K562 (cell line): ENCODE measurements around the gene DCAF8. TPM values are rescaled to one million over a fixed set of nuclear protein-coding genes. Genes with fewer than 3 reads are reported as not detected.

Experiments used
- ATAC-seq: fragments of 200-7000 bp; cut with Tn5 transposase; 3 replicates; pipeline ENCODE4 v1.9.1; 2020; ENCODE audit warnings: moderate library complexity
- BruUV-seq: library from RNA; stranded (reverse); fragments of 400-500 nt; replicated peaks from 2 replicates; lab custom pipeline; 2021; lab: Mats Ljungman, UMichigan
- CTCF ChIA-PET: fragments of 300-600 bp; formaldehyde crosslinking; extraction: SDS; loops from one replicate; lab custom pipeline; 2021; ENCODE audit warnings: low intra/inter-chr PET ratio; lab: Yijun Ruan, JAX
- POLR2A ChIA-PET: fragments of 300-600, 350-650 bp; sonication (Branson Sonifier 250); formaldehyde crosslinking; extraction: SDS; loops from one replicate; lab custom pipeline; 2021; ENCODE audit warnings: antibody characterized with exemption, inconsistent platforms; lab: Yijun Ruan, JAX
- DNase-seq, 4 experiments: peaks; one replicate each; pipeline versions ENCODE4 v3.0.0 to v3.0.0-alpha.2; 2011 to 2018; ENCODE audit warnings: low spot score in 3 of 4, mixed read lengths in 3 of 4; ENCODE audit errors: extremely low read depth in 1 of 4
- FAIRE-seq: peaks from 2 replicates; lab custom pipeline; 2011; peaks lifted over from hg19 to GRCh38; lab: Jason Lieb, UNC
- H2AFZ ChIP-seq: 2 replicates; pipeline ENCODE4 v1.6.0; 2011; ENCODE audit warnings: low read depth, low read length, control low read depth, inconsistent platforms
- H3K27ac ChIP-seq: fragments of 200-600 bp; 3 replicates; pipeline ENCODE4 v1.8.0; 2011; ENCODE audit warnings: low read depth, mild to moderate bottlenecking, control low read depth, inconsistent platforms, low read length, moderate library complexity, mixed read lengths; ENCODE audit errors: extremely low read depth
- H3K27me3 ChIP-seq, 2 experiments: fragments of 300-600 bp in 1 of 2; 2 replicates in 1 of 2; 3 replicates in 1 of 2; pipeline versions ENCODE4 v1.6.0 to v1.8.0; 2011; ENCODE audit warnings: inconsistent platforms in 2 of 2, low read length in 2 of 2, mild to moderate bottlenecking in 1 of 2, mixed read lengths in 1 of 2, moderate library complexity in 1 of 2; ENCODE audit not compliant: control insufficient read depth in 2 of 2, insufficient read depth in 2 of 2
- H3K36me3 ChIP-seq: fragments of 300-600 bp; 3 replicates; pipeline ENCODE4 v1.8.0; 2011; ENCODE audit warnings: mild to moderate bottlenecking, low read length, inconsistent platforms; ENCODE audit not compliant: control insufficient read depth, insufficient read depth
- H3K4me1 ChIP-seq, 2 experiments: fragments of 200-600 bp in 1 of 2; replicated peaks in 1 of 2; 2 replicates in 1 of 2; 3 replicates in 1 of 2; pipeline versions ENCODE4 v1.5.1 to v1.8.0; 2011; ENCODE audit warnings: inconsistent platforms in 2 of 2, low read length in 2 of 2, mild to moderate bottlenecking in 1 of 2, mixed read lengths in 1 of 2, moderate library complexity in 1 of 2; ENCODE audit not compliant: control insufficient read depth in 2 of 2, insufficient read depth in 2 of 2
- H3K4me2 ChIP-seq: 2 replicates; pipeline ENCODE4 v1.6.1; 2011; ENCODE audit warnings: low read length, control low read depth, inconsistent platforms, mixed read lengths; ENCODE audit not compliant: insufficient read depth
- H3K4me3 ChIP-seq: fragments of 200-600 bp; sonication (generic), shearing (Covaris generic); 2 replicates; pipeline ENCODE4 v1.5.1; 2016; ENCODE audit warnings: control low read depth, inconsistent platforms
- H3K79me2 ChIP-seq: fragments of 200-600 bp; 3 replicates; pipeline ENCODE4 v1.8.0; 2011; ENCODE audit warnings: low read length, inconsistent platforms; ENCODE audit not compliant: control insufficient read depth, insufficient read depth
- H3K9ac ChIP-seq, 2 experiments: 2 replicates each; pipeline versions ENCODE4 v1.6.0 to v1.6.1; 2011; ENCODE audit warnings: low read depth in 2 of 2, low read length in 2 of 2, control low read depth in 1 of 2, inconsistent platforms in 1 of 2, mild to moderate bottlenecking in 1 of 2, mixed read lengths in 1 of 2; ENCODE audit not compliant: insufficient read depth in 1 of 2
- H3K9me1 ChIP-seq: one replicate; pipeline ENCODE4 v1.6.0; 2011; ENCODE audit warnings: inconsistent platforms, mild to moderate bottlenecking, low read length, moderate library complexity; ENCODE audit not compliant: control insufficient read depth, insufficient read depth
- H3K9me3 ChIP-seq: replicated peaks from 2 replicates; pipeline ENCODE4 v1.5.1; 2011; ENCODE audit warnings: low read depth, low read length, inconsistent platforms; ENCODE audit not compliant: control insufficient read depth, insufficient read depth
- H4K20me1 ChIP-seq: replicated peaks from 2 replicates; pipeline ENCODE4 v1.6.1; 2011; ENCODE audit warnings: low read length, inconsistent platforms, mixed read lengths; ENCODE audit not compliant: control insufficient read depth, insufficient read depth
- ARID4B ChIP-seq: sonication (generic); formaldehyde crosslinking; IDR thresholded peaks from 2 replicates; pipeline ENCODE4 v1.8.0; 2022; ENCODE audit warnings: mild to moderate bottlenecking, missing genetic modification reagents
- ATF2 ChIP-seq: sonication (generic); formaldehyde crosslinking; IDR thresholded peaks from 2 replicates; pipeline ENCODE4 v1.8.1; 2022; ENCODE audit warnings: missing genetic modification reagents
- EGR1 ChIP-seq: fragments of 450-650 bp; conservative IDR thresholded peaks from 2 replicates; pipeline ENCODE4 v1.6.1; 2017; ENCODE audit warnings: mild to moderate bottlenecking
- KDM2B ChIP-seq: fragments of 250-450 bp; sonication (Bioruptor Pico); IDR thresholded peaks from 2 replicates; pipeline ENCODE4 v1.8.0; 2021; ENCODE audit warnings: mild to moderate bottlenecking, moderate library complexity
- KLF10 ChIP-seq: fragments of 250-450 bp; sonication (Bioruptor Pico); IDR thresholded peaks from 2 replicates; pipeline ENCODE4 v1.6.1; 2021; ENCODE audit warnings: matching md5 sums
- MEF2D ChIP-seq: conservative IDR thresholded peaks from 2 replicates; pipeline ENCODE4 v1.6.1; 2016; ENCODE audit warnings: low read depth, missing genetic modification characterization, missing compliant biosample characterization
- NR0B1 ChIP-seq: fragments of 450-650 bp; IDR thresholded peaks from one replicate; pipeline ENCODE4 v1.6.1; 2018; ENCODE audit warnings: mild to moderate bottlenecking, moderate library complexity; ENCODE audit not compliant: partially characterized antibody
- PTTG1 ChIP-seq: fragments of 450-650 bp; IDR thresholded peaks from 2 replicates; pipeline ENCODE4 v1.6.1; 2016; ENCODE audit warnings: low read depth, mild to moderate bottlenecking, missing genetic modification characterization, missing compliant biosample characterization
- SRSF3 ChIP-seq: fragments of 200-400 bp; formaldehyde crosslinking; IDR thresholded peaks from 2 replicates; pipeline ENCODE4 v1.6.1; 2016; ENCODE audit warnings: mild to moderate bottlenecking, low read length, moderate library complexity; ENCODE audit not compliant: insufficient read depth
- TARDBP ChIP-seq: fragments of 450-650 bp; IDR thresholded peaks from 2 replicates; pipeline ENCODE4 v1.6.1; 2016
- ZNF124 ChIP-seq: sonication (generic); formaldehyde crosslinking; IDR thresholded peaks from 2 replicates; pipeline ENCODE4 v1.8.1; 2022; ENCODE audit warnings: missing genetic modification reagents
- ZNF280B ChIP-seq: fragments of 250-450 bp; sonication (Bioruptor Pico); IDR thresholded peaks from 2 replicates; pipeline ENCODE4 v1.5.1; 2021; ENCODE audit warnings: mild to moderate bottlenecking
- ZNF384 ChIP-seq: IDR thresholded peaks from 2 replicates; pipeline ENCODE4 v1.6.1; 2012; ENCODE audit warnings: low read depth, low read length, improper control_type of control experiment
- ZNF511 ChIP-seq: sonication (generic); formaldehyde crosslinking; IDR thresholded peaks from 2 replicates; pipeline ENCODE4 v1.8.0; 2022; ENCODE audit warnings: mild to moderate bottlenecking, missing genetic modification reagents
- WGBS: fragments of 100-300 bp; shearing (Covaris generic); methylation state at CpG from one replicate; pipeline ENCODE4 v1.1.6; 2016; ENCODE audit warnings: low coverage, mixed read lengths; ENCODE audit not compliant: insufficient coverage; ENCODE audit errors: missing lambda C conversion rate; 5-methylcytosine and 5-hydroxymethylcytosine counted together
- in situ Hi-C: fragments of 300-500 bp; cut with MboI; formaldehyde crosslinking; loops from 4 replicates; pipeline ENCODE4 v1.15.0; 2018; ENCODE audit warnings: inconsistent platforms, mixed read lengths
- intact Hi-C: fragments of 100-400 bp; cut with micrococcal nuclease; formaldehyde crosslinking; loops from 2 replicates; pipeline ENCODE4 v1.14.2; 2022
- polyA plus RNA-seq, 8 experiments: library from polyadenylated mRNA; depleted of rRNA in 4 of 8; stranded (reverse) in 5 of 8; unstranded in 3 of 8; fragments of >200 nt; fragmentation: Nextera tagmentation in 2 of 8; fragmentation: Illumina TruSeq in 1 of 8; extraction: Ambion mirVana in 2 of 8; extraction: Trizol in 1 of 8; gene quantifications; 2 replicates each; pipeline versions ENCODE4 v1.2.1 to v1.2.3, GENCODE V29; 2011 to 2014; ENCODE audit warnings: inconsistent platforms in 1 of 8, missing spikeins in 1 of 8
- total RNA-seq, 7 experiments: library from RNA; depleted of rRNA in 6 of 7; stranded (reverse); fragments of >200 nt in 6 of 7; fragmentation: Illumina TruSeq in 2 of 7; extraction: Trizol in 2 of 7; gene quantifications; 2 replicates each; pipeline versions ENCODE4 v1.2.1 to v1.2.3, GENCODE V29; 2011 to 2021; ENCODE audit warnings: low replicate concordance in 1 of 7

DCAF8 gene
- total and polyA plus RNA-seq, 9 of the 15 experiments (the other 6 are each of a cell fraction or from before 2014, with no cell fraction given), result 11.6 to 149 (median 81.3) TPM

GRCh38 chr1:160224606-160225005 lies 37.7 kb downstream of the DCAF8 start:
- ATAC-seq (no peak), DNase-seq (no peak), FAIRE-seq (no peak)
- H3K4me2 ChIP-seq, result no peak overlapping the region
- H3K27me3 ChIP-seq, result no peaks in the 10 kb centered on the region
- H3K79me2 ChIP-seq, result no peaks in the 10 kb centered on the region
- H3K4me1 ChIP-seq, result no peaks in the 10 kb centered on the region
- no peak overlapping the region for H3K27ac ChIP-seq
- H3K9me1 ChIP-seq, result no peaks in the 10 kb centered on the region
- BruUV-seq, result no TSS peak
- intact Hi-C loops, result no loop called here
- no peak overlapping the region for H3K4me3 ChIP-seq
- WGBS, result 70% methylated on average over 2 of the region's 2 CpGs
- in situ Hi-C loops, result no loop called here
- H2AFZ ChIP-seq, result no peak overlapping the region
- ChIA-PET CTCF (no interaction called here), POLR2A (interaction anchor here (0.6 kb wide), 2 partner anchors 12 to 841 kb away, joined by 3 to 4 read pairs; no protein-coding TSS in a partner anchor)
- H3K36me3 ChIP-seq, result peaks cover 99% of the 10 kb centered on the region
- H3K9me3 ChIP-seq, result no peaks in the 10 kb centered on the region
- H3K9ac ChIP-seq, result no peak overlapping the region
- no peaks in the 10 kb centered on the region for H4K20me1 ChIP-seq
- TF ChIP-seq ZNF280B (CRISPR knock-in tag), result no peak
- no peak for TF ChIP-seq ARID4B
- TF ChIP-seq ZNF511, result no peak
- no peak for TF ChIP-seq NR0B1
- TF ChIP-seq TARDBP, result no peak
- TF ChIP-seq MEF2D (tag), result no peak
- no peak for TF ChIP-seq PTTG1
- TF ChIP-seq ATF2 (CRISPR knock-in tag), result no peak
- no peak for TF ChIP-seq EGR1
- TF ChIP-seq SRSF3, result no peak
- TF ChIP-seq KLF10 (CRISPR knock-in tag), result no peak
- TF ChIP-seq ZNF384, result no peak
- TF ChIP-seq KDM2B (CRISPR knock-in tag), result no peak
- TF ChIP-seq ZNF124 (CRISPR knock-in tag), result no peak
